ENCODE measurements around the gene C1R. TPM values are rescaled to one million over a fixed set of nuclear protein-coding genes. Genes with fewer than 3 reads are reported as not detected.

The C1R gene
- 340 and 347 TPM in 2 replicates for total RNA-seq

DNA sequence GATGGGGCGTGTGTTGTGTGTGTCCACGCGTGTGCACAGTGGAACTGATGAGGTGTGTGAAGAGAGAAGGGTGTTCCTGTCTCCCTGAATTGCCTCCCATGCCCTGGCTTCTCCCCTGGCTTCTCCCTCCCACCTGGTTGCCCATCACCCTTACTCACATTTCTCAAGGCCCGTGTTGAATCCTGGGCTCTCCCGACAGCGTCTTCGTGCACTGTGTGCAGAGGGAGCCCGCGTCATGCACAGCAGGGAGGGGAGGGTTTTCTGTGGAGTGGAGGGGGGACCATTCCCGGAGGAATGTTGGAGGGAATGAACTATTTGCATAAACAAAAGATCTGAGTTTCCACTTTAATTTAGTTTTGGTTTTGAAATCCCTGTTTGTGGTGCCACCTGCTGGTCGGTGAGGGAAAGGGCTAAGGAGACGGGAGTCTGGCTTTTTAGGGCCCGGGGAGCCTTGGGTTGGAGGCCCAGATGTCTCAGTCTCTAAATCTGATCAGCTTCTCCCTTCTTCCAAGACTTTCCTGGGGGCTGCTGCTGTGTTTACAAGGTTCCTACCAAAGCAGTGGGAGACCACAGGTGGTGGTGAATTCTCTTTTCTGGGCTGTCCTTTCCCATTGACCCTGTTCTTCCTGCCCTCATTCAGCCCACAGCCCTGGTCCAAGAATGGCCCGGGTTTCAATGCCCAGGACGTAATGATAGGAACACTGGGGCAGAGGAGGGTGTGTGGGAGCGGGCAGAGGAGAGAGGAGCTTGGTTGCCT lies at the start of gene C1R:
Gene C1R, minus strand, starts transcription at position 217 of the 757 bp plus-strand sequence. Its CDS starts 57 bp downstream, at position 160.

DNA sequence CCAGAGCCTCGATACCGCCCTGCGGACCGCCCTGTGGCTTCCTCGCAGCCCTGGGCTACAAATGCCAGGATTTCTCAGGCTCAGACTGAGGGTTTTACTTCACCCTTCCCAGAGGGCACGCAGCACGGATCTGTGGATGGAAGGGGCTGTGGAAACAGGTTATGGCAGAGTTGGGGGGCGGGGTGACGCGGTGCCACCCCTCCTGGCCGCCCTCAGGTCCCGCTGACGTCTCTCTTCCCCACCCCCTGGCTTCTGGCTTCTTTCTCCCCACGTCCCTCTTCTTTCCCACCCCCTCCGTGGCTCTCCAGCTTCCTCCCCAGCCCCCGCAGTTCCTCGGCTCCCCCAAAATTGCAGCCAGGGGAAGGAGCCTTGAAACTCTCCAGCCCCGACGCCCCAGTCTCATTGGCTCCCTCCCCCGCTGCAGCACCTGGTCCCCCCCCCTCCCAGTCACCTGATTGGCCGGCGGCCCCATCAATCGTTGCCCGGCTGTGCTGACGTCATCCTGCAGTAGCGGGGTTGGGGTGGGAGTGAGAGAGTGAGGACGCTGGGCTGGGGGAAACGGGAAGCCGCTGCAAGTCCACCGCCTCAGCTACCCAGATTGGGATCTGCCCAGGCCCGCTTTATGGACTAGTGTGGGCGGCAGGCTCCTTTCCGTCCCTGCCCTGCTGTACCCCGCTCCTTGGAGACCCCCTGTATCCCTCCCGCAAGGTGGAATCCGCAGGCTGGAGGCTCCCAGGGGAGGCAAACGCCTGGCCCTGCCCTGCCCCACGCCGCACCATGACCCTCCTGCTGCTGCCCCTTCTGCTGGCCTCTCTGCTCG lies 37.8 kb upstream of the C1R start, which contains the start of gene CLSTN3:
Gene CLSTN3, plus strand, starts transcription at position 500 of the 820 bp plus-strand sequence. Its CDS starts 278 bp downstream, at position 778.

DNA sequence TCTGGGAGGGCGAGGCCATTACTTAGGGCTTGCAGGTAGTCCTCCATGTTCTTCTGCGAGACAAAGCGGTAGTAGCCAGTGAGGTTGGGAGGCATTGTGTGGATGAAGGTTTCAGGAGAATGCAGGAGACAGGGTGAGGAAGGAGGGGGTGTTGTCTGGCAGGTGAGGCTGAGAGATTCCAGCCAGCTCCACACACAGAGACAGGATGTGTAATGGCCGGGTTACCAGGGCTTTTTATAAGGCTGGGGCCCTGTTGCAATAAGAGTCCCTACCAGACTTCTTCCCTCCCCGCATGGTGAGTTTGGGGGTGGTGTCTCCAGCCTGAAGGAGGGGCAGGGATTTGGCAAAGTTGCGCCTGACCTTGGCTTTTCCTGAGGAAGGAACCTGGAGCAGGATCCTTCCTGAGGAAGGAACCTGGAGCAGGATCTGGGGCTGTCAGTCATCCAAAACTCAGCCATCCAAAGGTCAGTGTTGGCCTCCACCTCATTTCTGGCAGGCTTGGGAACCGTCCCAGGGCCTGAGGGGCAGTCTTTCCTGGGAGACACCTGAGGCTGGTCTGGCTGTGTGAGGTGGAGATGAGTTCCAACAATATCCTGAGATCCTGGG lies 36.5 kb upstream of the C1R start, which contains the start of gene RBP5:
Gene RBP5, minus strand, starts transcription at position 209 of the 606 bp plus-strand sequence. Its CDS starts 114 bp downstream, at position 95.

DNA sequence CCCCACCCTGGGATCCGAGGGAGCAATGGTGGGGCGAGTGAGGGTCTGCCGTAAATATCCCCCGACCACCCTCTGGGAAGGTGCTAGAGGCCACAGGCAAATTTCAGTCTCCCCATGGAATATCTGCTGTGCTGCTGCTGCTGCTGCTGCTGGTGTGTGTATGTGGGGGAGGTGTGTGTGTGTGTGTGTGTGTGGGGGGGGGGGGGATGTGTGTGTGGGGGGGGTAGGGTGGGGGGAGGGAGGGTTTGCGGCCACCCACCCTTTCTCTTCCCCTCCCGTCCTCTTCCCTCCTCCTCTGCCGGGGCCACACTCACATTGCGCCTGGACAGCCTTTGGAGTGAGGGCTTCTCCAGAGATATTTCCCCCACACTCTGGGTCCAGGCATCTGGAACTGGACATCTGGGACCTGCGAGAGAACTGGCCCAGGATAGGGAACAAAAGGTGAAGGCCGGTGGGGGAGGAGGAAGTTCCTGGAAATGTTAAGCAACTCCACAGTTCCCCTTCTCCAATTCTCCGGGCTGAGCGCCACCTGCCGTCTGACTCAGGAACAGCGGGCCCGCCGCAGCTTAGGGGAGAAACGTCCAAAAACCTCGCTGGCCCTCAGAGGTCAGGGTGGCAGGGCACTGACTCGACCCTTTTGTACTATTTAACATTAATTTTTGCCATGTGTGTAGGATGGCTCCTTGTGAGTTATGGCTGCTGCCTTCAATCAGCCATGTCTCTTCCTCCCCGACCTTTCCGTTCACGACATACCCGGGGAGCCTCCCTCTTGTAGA lies 16.7 kb upstream of the C1R start, which contains the start of gene C1RL:
Gene C1RL, minus strand, starts transcription at position 419 of the 776 bp plus-strand sequence. Its CDS starts 34 bp downstream, at position 385.

DNA sequence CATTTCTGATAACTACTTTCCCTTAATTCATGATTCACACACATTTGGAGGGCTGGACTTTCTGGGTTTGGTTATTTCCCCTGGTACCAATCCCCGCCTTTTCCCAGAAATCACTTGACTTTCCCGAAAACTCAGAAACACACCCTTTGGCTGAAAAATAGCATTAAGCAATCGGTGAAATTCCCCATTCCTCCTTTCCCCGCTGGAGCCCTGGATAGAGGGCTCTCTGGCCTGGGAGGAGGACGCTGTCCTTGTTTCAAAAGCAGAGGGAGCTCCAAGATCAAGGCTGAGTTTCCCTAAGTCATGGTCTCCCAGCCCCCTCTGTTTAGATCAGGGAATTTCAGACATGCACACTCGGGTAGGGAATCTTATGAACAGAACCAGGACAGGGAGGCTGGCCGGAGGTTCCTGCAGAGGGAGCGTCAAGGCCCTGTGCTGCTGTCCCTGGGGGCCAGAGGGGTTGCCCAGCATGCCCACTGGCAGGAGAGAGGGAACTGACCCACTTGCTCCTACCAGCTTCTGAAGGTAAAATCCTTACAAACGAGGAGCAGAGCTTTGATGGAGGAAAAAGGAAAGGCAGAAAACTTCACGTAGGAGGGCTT lies 31.8 kb downstream of the C1R start, which contains the start of gene C1S:
Gene C1S, plus strand, starts transcription at position 366 of the 602 bp plus-strand sequence. CDS start 1,195 bp downstream, outside the sequence.

Other genes with a start within 250 kb of the C1R start
- 3.5 and 6.3 TPM in 2 replicates for gene CDCA3, start 241.2 kb downstream of the C1R start, total RNA-seq
- 90.6 and 117 TPM in 2 replicates for gene USP5, start 240.3 kb downstream of the C1R start, total RNA-seq
- 1,691 and 1,978 TPM in 2 replicates for gene TPI1, start 224.9 kb downstream of the C1R start, total RNA-seq
- 4.8 and 6.3 TPM in 2 replicates for gene SPSB2, start 219.1 kb downstream of the C1R start, total RNA-seq
- 12.4 and 13.3 TPM in 2 replicates for gene LRRC23, start 187.6 kb downstream of the C1R start, total RNA-seq
- gene ENO2, start 177.9 kb downstream of the C1R start, total RNA-seq = 153 and 183 TPM in 2 replicates
- 21.8 and 35.8 TPM in 2 replicates for gene ATN1, start 164.5 kb downstream of the C1R start, total RNA-seq
- gene RNU7-1, start 148.6 kb downstream of the C1R start, total RNA-seq = not detected in 2 replicates
- gene C12orf57, start 148.4 kb downstream of the C1R start, total RNA-seq = 64.3 and 91.7 TPM in 2 replicates
- 0.13 and 0.30 TPM in 2 replicates for gene PTPN6, start 141.1 kb downstream of the C1R start, total RNA-seq
- gene PHB2, start 121.8 kb downstream of the C1R start, total RNA-seq = 90.6 and 91.1 TPM in 2 replicates
- 28.8 and 32.3 TPM in 2 replicates for gene EMG1, start 121.5 kb downstream of the C1R start, total RNA-seq
- gene LPCAT3, start 74.0 kb downstream of the C1R start, total RNA-seq = 11.3 and 12.6 TPM in 2 replicates
- gene C1S, start 31.7 kb downstream of the C1R start, total RNA-seq = 339 and 458 TPM in 2 replicates
- gene C1RL, start 16.8 kb upstream of the C1R start, total RNA-seq = 43.7 and 66.3 TPM in 2 replicates
- gene RBP5, start 36.4 kb upstream of the C1R start, total RNA-seq = not detected in 2 replicates
- 20.5 and 39.0 TPM in 2 replicates for gene CLSTN3, start 37.9 kb upstream of the C1R start, total RNA-seq
- 30.8 and 37.3 TPM in 2 replicates for gene PEX5, start 97.2 kb upstream of the C1R start, total RNA-seq
- not detected in 2 replicates for gene ACSM4, start 211.6 kb upstream of the C1R start, total RNA-seq

Measured in smooth muscle cell of the pulmonary artery (primary cell).